ENCODE results near the gene KCNJ18. TPM values are rescaled to one million over a fixed set of nuclear protein-coding genes. Genes with fewer than 3 reads are reported as not detected.
"Not testable (repeated sequence)": the region's sequence is repeated elsewhere in the genome, so short reads cannot be mapped to it uniquely, and the experiment has no call there.

The KCNJ18 gene
- total RNA-seq, 1 donor from 2014 or later = not detected

- no peaks in the 10 kb centered on the region for H3K27me3 ChIP-seq
- DNase-seq (ENCODE audit: low spot score in 2 of 2) = no peak
- no peak overlapping the region for H3K4me3 ChIP-seq
- H3K36me3 ChIP-seq = no peaks in the 10 kb centered on the region
- no peaks in the 10 kb centered on the region for H3K4me1 ChIP-seq
- no peak for TF ChIP-seq CTCF (IDR thresholded peaks at IDR 0.05)
- no peaks in the 10 kb centered on the region for H3K9me3 ChIP-seq
- intact Hi-C loops (cut with DNase I) = no loop called here
- no peak overlapping the region for H3K27ac ChIP-seq
These were observed 50.0 kb downstream of the KCNJ18 start for GRCh38 chr17:21742326-21742725.

GRCh38 chr17:21744151-21744550 is 51.8 kb downstream of the KCNJ18 start:
- H3K4me1 ChIP-seq; H3K9me3 ChIP-seq; DNase-seq (ENCODE audit: low spot score in 2 of 2); H3K4me3 ChIP-seq; H3K27ac ChIP-seq; H3K27me3 ChIP-seq; intact Hi-C loops (cut with DNase I); H3K36me3 ChIP-seq: not testable (repeated sequence)

GRCh38 chr17:21744621-21745020 is 52.3 kb downstream of the KCNJ18 start:
- H3K4me1 ChIP-seq; DNase-seq (ENCODE audit: low spot score in 2 of 2); H3K9me3 ChIP-seq; intact Hi-C loops (cut with DNase I); H3K27ac ChIP-seq; H3K36me3 ChIP-seq; H3K4me3 ChIP-seq; H3K27me3 ChIP-seq: not testable (repeated sequence)

- not testable (repeated sequence) for H3K9me3 ChIP-seq
These were observed 53.2 kb downstream of the KCNJ18 start for GRCh38 chr17:21745385-21746054.

GRCh38 chr17:21746415-21746814 is 54.1 kb downstream of the KCNJ18 start:
- DNase-seq (ENCODE audit: low spot score in 2 of 2); H3K27me3 ChIP-seq; H3K9me3 ChIP-seq; H3K4me3 ChIP-seq; intact Hi-C loops (cut with DNase I); H3K27ac ChIP-seq; H3K4me1 ChIP-seq; H3K36me3 ChIP-seq: not testable (repeated sequence)

More at GRCh38 chr17:21745385-21746054, 53.2 kb downstream of the KCNJ18 start:
- H3K36me3 ChIP-seq; H3K4me3 ChIP-seq; H3K4me1 ChIP-seq; intact Hi-C loops (cut with DNase I); H3K27ac ChIP-seq; DNase-seq (ENCODE audit: low spot score in 2 of 2); H3K27me3 ChIP-seq: not testable (repeated sequence)

GRCh38 chr17:21747195-21747915 is 55.0 kb downstream of the KCNJ18 start:
- intact Hi-C loops (cut with DNase I); H3K9me3 ChIP-seq; DNase-seq (ENCODE audit: low spot score in 2 of 2); H3K27ac ChIP-seq; H3K4me1 ChIP-seq; H3K4me3 ChIP-seq; H3K36me3 ChIP-seq; H3K27me3 ChIP-seq: not testable (repeated sequence)

GRCh38 chr17:21748686-21749085 is 56.4 kb downstream of the KCNJ18 start:
- H3K4me3 ChIP-seq; DNase-seq (ENCODE audit: low spot score in 2 of 2); H3K27ac ChIP-seq; H3K36me3 ChIP-seq; H3K9me3 ChIP-seq; intact Hi-C loops (cut with DNase I); H3K27me3 ChIP-seq; H3K4me1 ChIP-seq: not testable (repeated sequence)

GRCh38 chr17:21749696-21750531 is 57.6 kb downstream of the KCNJ18 start:
- H3K27me3 ChIP-seq; H3K27ac ChIP-seq; H3K9me3 ChIP-seq; DNase-seq (ENCODE audit: low spot score in 2 of 2); intact Hi-C loops (cut with DNase I); H3K36me3 ChIP-seq; H3K4me3 ChIP-seq; H3K4me1 ChIP-seq: not testable (repeated sequence)

GRCh38 chr17:21751111-21751510 is 58.8 kb downstream of the KCNJ18 start:
- H3K9me3 ChIP-seq; H3K36me3 ChIP-seq; DNase-seq (ENCODE audit: low spot score in 2 of 2); intact Hi-C loops (cut with DNase I); H3K4me1 ChIP-seq; H3K27ac ChIP-seq; H3K27me3 ChIP-seq; H3K4me3 ChIP-seq: not testable (repeated sequence)
